GM19043 (cell line): ENCODE data around the gene GMDS.

Source experiments
- ATAC-seq: cut with Tn5 transposase; IDR thresholded peaks from one replicate; pipeline ENCODE4 v1.9.1; 2021; ENCODE audit warnings: low read depth; ENCODE audit not compliant: unreplicated experiment

GMDS gene

DNA sequence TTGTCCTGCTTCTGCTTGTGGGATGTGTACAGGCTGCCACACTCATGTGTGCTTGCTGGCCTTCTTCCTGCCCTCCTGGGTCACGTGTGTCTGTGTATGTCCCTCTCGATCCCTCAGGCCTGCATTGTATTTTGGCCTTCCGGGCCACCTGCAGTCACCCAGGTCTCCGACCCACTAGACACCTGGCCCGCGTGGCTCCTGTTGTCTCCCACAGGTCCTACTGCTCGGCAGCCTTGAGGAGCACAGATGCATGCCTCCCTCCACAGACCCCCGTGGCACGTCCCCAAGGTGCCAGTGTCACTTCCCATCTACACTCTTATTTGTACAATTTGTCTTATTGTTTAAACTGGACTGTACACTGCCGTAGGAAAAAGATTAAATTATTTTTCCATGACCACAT is 592.6 kb downstream of the GMDS start:
- no peak for ATAC-seq

DNA sequence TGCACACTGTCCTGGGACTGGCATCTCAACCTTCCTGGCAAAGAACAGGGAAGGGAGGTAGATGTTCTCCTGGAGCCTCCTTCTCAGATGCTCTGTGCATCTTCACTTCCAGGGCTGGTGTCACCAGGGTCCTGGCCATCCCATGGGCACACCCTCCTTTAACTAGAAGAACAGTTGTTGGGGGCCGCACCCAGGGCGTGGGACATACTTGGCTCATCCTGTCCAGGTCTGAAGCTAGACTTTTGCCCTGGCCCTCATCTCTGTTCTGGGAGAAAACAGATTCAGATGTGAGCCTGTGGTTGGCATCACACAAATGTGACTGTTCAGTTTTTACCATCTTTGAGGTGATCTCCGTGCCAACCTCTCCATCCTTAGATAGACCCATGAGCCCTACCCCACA is 594.0 kb downstream of the GMDS start:
- no peak for ATAC-seq

GRCh38 chr6:1645466-1646185 is 599.8 kb downstream of the GMDS start:
- ATAC-seq: no peak

DNA sequence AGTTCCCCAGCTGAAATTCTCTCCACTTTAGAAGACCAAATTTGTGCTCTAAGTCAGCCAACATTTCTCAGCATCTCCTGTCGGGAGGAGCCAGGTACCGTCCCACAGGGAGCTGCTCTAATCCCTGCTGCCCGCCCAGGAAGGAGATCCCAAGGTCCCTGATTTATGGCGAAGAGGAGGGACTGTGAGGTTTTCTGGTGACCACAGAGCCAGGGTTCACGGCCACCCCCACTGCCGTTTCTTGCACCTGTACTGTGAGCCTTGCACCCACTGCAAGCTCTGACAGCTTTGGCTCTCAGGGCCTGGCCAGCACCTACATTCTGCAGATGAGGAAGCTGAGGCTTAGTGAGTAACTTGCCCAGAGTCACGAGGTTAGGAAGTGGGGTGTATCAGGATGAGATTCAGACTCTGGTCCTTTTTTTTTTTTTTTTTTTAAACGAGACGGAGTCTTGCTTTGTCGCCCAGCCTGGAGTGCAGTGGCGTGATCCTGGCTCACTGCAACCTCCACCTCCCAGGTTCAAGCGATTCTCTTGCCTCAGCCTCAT is 600.8 kb downstream of the GMDS start:
- ATAC-seq: no peak

DNA sequence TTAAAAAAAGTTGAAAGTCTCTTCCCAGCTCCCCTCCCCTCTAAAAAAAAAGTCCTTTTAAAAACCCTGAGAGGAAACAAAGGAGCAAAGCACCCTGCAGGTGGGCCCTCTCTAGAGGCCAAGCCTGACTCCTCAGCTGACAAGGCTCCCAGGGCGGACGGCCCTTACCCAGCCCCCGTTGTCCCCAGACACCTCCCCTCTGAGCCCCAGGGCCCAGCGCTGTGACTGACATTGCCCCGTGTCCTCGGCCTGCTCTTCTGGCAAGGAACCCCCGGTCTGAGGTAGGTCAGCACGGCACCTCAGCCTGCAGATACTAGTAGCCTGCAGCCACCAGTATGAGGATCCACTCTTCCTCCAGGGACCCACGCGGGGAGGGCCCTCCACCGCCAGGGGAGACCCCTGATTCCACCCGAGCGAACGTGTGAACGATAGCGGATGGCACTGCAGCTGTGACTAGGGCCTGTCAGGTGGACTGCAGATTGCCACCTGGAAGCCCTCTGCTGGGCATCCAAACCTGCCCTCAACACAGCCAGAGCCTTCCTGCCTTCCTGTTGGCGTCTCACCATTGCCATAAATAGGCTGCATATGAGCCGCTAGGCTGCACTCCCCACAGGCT is 601.5 kb downstream of the GMDS start:
- no peak for ATAC-seq

DNA sequence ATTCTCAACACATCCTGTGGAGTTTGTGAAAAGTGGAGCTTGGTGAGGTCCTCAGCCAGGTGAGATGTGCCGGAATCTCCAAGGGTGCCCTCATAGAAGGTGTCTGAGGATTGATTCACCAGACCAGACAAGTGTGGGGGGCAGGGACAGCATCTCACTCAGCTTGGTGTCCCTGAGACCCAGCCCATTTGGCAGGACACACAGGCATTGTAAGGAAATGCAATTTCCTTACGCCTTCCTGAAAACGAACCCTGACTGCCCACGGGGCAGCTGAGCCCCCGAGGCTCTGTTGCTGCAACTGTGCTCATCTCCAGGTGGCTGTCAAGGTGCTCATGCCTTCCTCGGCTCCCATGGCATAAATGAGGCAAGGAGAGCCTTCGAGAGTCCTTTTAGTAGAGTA is 602.3 kb downstream of the GMDS start:
- ATAC-seq: no peak

GRCh38 chr6:1641343-1641885 is 604.0 kb downstream of the GMDS start:
- no peak for ATAC-seq

DNA sequence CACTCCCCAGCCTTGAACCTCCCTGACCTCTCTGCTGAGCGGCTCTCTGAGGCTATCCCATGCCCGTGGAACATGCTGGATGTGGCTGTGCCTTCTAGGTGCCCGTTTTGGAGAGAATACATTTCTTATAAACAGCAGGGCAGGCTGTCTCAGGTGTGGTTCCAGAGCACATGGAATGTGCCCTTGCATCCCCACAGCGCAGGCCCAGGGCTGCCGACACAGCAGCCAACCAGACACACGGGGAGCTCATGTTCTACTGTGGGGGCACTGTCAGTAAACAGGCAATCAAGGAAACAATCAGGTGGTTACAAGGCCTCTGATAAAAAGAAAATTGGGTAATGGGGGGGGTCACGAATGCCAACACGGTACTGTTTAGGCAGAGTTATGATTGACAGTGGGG is 604.9 kb downstream of the GMDS start:
- ATAC-seq: no peak

- ATAC-seq: no peak
Measured at GRCh38 chr6:1639430-1639829, 606.0 kb downstream of the GMDS start.

DNA sequence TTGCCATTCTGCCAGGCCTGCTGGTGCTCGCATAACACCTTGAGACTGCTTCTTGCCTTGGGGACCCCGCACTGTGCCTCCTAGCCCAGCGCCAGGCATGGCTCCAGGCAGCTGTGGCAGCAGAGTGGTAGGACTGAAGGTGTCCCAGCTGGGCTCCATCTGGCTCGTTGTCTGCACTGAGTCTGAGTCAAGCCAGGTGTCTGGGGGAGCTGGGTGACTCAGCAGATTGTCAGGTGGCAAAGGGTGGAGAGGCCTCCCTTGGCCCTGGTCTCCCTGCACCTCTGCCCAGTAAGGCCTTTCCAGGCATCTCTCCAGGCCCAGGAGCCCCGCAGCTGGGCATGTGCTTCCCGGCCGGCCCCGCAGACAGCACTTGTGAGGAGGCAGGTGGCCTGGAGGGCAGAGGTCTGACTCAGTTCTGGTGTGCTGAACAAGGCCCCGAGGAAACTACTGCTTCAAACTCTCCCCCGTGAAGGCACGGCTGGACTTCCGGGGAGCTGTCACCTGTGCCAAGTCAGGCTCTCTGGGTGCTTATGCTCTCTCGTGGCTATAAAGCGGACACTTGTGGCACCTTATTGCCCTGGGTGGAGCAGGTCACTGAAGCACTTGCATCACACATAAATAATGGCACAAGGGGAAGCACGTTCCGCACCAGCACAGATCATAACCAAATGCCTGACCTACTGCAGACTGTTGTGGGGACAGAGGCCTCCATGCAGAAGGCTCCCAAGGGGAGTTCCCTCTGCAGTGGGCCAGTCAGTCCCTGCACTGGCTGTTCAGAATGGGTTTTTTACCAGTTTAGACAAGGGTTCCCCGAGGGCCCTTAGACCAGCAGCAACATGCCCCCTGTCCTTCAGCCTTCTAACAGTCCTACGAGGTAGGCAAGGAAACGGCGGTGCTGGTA is 608.2 kb downstream of the GMDS start:
- ATAC-seq: no peak

- ATAC-seq: no peak
Measured at GRCh38 chr6:1636272-1636825, 609.1 kb downstream of the GMDS start.

GRCh38 chr6:1635305-1636010 is 609.9 kb downstream of the GMDS start:
- ATAC-seq: no peak

DNA sequence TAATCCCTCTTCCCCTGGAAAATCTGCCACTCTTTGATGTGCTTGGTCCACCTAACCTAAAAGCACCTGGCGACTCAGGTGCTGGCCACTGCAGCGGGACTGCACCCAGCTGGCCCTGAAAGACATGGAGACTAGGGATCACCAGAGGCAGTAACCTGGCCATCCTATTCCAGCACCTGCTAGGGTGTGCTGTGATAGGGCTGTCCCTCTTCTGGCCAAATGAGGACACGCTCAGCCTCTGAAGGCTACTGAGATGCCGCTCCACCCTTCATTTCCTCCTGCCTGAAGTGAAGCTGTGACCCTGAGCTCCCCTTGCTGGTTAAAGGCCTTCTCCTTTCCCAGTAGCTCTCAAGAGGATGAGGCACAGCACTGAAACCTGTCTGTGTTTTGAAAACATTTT is 611.3 kb downstream of the GMDS start:
- ATAC-seq: no peak

DNA sequence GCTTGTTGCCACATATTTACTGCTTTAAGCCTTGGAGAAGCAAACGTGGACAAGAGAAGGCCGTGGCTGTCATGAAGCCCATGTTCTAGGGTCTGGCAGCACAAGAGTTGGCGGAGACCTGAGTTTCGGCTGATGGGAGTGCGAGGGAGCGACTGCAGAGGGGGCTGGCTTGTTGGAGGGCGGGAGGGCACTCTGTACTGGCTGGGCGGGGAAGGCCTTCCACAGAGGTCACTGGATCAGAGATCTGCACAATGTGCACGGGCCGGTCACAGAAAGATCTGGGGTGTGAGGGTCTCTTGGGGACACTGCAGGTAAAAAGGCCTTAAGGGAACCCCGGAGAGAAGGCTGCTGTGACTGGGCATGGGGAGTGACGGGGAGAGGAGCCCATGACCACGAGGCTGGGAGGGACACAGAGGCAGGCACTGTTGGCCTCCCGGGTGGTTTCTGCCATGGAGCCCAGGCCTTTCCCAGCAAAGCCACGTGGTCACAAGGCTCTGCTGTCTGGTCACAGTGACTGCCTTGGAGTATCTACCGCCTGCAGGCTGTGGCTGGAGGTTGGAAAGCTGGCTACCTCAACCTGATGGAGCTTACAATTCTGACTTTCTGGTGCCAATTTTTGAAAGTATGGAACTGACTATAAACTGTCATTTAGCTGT is 611.9 kb downstream of the GMDS start:
- ATAC-seq: no peak

DNA sequence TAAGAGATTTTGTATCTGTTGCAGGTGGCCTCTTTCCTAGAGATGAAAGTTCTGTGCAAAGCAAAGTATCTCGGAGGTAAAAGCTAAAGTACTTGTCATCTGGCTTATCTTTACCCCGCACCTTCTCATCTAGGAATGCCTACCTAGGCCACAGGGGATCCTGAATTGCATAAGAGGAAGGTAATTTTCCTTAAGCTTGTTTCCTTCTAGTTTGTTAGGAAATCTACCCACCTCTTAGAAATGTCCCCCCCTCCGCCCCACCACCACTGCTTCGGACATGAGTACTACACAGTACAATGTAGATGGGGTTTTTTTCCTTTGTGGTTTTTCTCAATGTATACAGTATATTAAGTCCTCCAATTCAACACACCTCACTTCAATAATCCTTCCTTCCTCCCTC is 614.2 kb downstream of the GMDS start:
- ATAC-seq: no peak

DNA sequence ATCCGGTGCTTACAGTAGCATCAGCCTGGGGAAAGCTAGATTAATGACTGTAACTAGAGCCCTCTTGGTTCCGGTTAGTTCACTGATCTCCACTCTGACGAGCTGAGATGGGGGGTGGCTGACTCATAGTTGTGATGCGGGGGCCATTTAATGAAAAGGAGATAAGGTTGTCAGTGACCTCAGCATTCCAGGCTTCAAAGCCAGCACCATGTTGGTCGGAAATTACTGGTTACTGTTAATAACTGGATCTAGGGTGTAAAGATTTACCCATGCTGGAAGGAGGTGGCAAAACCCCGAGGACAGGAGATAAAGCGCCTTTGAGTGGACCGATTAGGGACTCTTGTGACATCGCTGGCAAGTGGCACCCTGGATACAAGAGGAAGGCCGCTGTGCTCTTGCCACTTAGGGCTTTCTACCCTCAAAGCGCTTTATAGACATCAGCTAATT is 614.6 kb downstream of the GMDS start:
- ATAC-seq: no peak

GRCh38 chr6:1630212-1630770 is 615.1 kb downstream of the GMDS start:
- ATAC-seq: no peak

DNA sequence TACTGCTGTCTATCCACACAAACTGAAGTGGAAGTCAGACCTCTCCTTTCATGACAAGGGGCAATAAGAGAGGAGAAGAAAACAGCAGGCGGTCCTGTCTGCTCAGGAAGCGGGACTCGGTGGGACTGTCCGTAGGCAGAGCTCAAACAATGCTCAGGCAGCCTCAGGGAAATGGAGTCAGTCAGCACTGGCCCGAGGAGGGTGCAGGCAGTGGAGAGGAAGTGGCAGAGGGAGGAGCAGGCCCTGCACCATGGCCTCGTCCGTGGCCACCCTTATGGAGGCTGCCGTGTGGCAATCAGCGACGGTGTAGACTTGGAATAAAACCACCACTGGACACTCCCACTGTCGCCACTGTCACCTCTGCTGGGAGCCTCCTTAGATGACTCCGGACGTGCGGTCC is 616.1 kb downstream of the GMDS start:
- ATAC-seq: no peak
